B cell (primary cell): ENCODE data around the gene IQCK. TPM values are rescaled to one million over a fixed set of nuclear protein-coding genes. Genes with fewer than 3 reads are reported as not detected.

Experiments used
- ATAC-seq: fragments of 200-7000 bp; cut with Tn5 transposase; one replicate; pipeline ENCODE4 v1.10.0; 2021; ENCODE audit warnings: low read depth, mild to moderate bottlenecking, moderate number of reproducible peaks, moderate library complexity
- CTCF ChIA-PET: fragments of 350-600 bp; sonication (Branson Sonifier 250); formaldehyde crosslinking; loops from one replicate; lab custom pipeline; 2021; ENCODE audit warnings: antibody characterized with exemption, inconsistent platforms; lab: Charles Lee
- POLR2A ChIA-PET: fragments of 350-600 bp; sonication (Branson Sonifier 250); formaldehyde crosslinking; loops from one replicate; lab custom pipeline; 2021; ENCODE audit warnings: antibody characterized with exemption; lab: Charles Lee
- DNase-seq: peaks from one replicate; pipeline ENCODE4 v3.0.0; 2013
- H2AFZ ChIP-seq: 2 replicates; pipeline ENCODE4 v1.6.1; 2012; ENCODE audit warnings: mild to moderate bottlenecking, low read depth, low read length; ENCODE audit not compliant: insufficient read depth, poor library complexity, severe bottlenecking
- H3K27ac ChIP-seq, 2 donors: 1 replicate in 1 of 2; 2 replicates in 1 of 2; pipeline ENCODE4 v1.5.1; 2012 to 2013; ENCODE audit warnings: low read length in 2 of 2, mild to moderate bottlenecking in 2 of 2, moderate library complexity in 1 of 2
- H3K27me3 ChIP-seq, 4 experiments: fragments of 200-600 bp in 1 of 4; sonication (generic) in 1 of 4; replicated peaks in 1 of 4; 1 replicate in 2 of 4; 2 replicates in 2 of 4; pipeline versions ENCODE4 v1.6.1 to v1.7.0; 2013 to 2016; ENCODE audit warnings: low read length in 3 of 4, mild to moderate bottlenecking in 2 of 4, mixed read lengths in 1 of 4, moderate library complexity in 1 of 4; ENCODE audit not compliant: insufficient read depth in 4 of 4, control insufficient read depth in 3 of 4; ENCODE audit errors: control extremely low read depth in 1 of 4
- H3K36me3 ChIP-seq, 2 experiments: replicated peaks in 1 of 2; 1 replicate in 1 of 2; 2 replicates in 1 of 2; pipeline versions ENCODE4 v1.6.1 to v1.7.1; 2013; ENCODE audit warnings: low read length in 1 of 2; ENCODE audit not compliant: insufficient read depth in 2 of 2, control insufficient read depth in 1 of 2; ENCODE audit errors: control extremely low read depth in 1 of 2, extremely low read depth in 1 of 2
- H3K4me1 ChIP-seq, 2 donors: fragments of 200-600 bp in 1 of 2; sonication (generic) in 1 of 2; 1 replicate in 1 of 2; 2 replicates in 1 of 2; pipeline versions ENCODE4 v1.5.1 to v1.6.1; 2013 to 2017; ENCODE audit warnings: low read length in 2 of 2; ENCODE audit not compliant: control insufficient read depth in 2 of 2, insufficient read depth in 2 of 2
- H3K4me2 ChIP-seq: replicated peaks from 2 replicates; pipeline ENCODE3; 2012; ENCODE audit warnings: mild to moderate bottlenecking, low read depth, low read length; ENCODE audit not compliant: poor library complexity, severe bottlenecking
- H3K4me3 ChIP-seq, 5 experiments: fragments of 200-600 bp in 1 of 5; sonication (generic) in 1 of 5; 1 replicate in 3 of 5; 2 replicates in 2 of 5; pipeline versions ENCODE4 v1.5.1 to v1.7.0; 2011 to 2016; ENCODE audit warnings: low read length in 4 of 5, mild to moderate bottlenecking in 4 of 5, low read depth in 2 of 5, control low read depth in 1 of 5, moderate library complexity in 1 of 5; ENCODE audit not compliant: insufficient read depth in 1 of 5; ENCODE audit errors: control extremely low read depth in 1 of 5, extremely low read depth in 1 of 5
- H3K79me2 ChIP-seq: fragments of 200-600 bp; sonication (generic); one replicate; pipeline ENCODE4 v1.6.0; 2016; ENCODE audit warnings: low read length; ENCODE audit not compliant: control insufficient read depth, insufficient read depth
- H3K9ac ChIP-seq: fragments of 200-600 bp; sonication (generic); 2 replicates; pipeline ENCODE4 v1.6.1; 2017; ENCODE audit warnings: mild to moderate bottlenecking, low read length, moderate library complexity
- H3K9me3 ChIP-seq, 3 donors: one replicate each; pipeline versions ENCODE4 v1.6.1 to v1.7.1; 2013; ENCODE audit warnings: low read length in 2 of 3; ENCODE audit not compliant: control insufficient read depth in 2 of 3, insufficient read depth in 1 of 3; ENCODE audit errors: control extremely low read depth in 1 of 3
- H4K20me1 ChIP-seq: 2 replicates; pipeline ENCODE4 v1.6.0; 2012; ENCODE audit warnings: mild to moderate bottlenecking, low read length; ENCODE audit not compliant: insufficient read depth, control insufficient read depth, poor library complexity, severe bottlenecking
- H3K27ac Mint-ChIP-seq: one replicate; pipeline ENCODE4 v1.8.0; 2021; ENCODE audit warnings: mixed read lengths
- H3K27me3 Mint-ChIP-seq: one replicate; pipeline ENCODE4 v1.8.0; 2021; ENCODE audit warnings: mixed read lengths
- H3K4me1 Mint-ChIP-seq: one replicate; pipeline ENCODE4 v1.8.0; 2021; ENCODE audit warnings: mixed read lengths
- H3K4me3 Mint-ChIP-seq: one replicate; pipeline ENCODE4 v1.8.0; 2021; ENCODE audit warnings: mixed read lengths
- H3K9me3 Mint-ChIP-seq: one replicate; pipeline ENCODE4 v1.8.0; 2022; ENCODE audit warnings: mixed read lengths; ENCODE audit not compliant: insufficient read depth
- EZH2 ChIP-seq: IDR thresholded peaks from 2 replicates; pipeline ENCODE4 v1.6.1; 2012; ENCODE audit warnings: borderline replicate concordance, low read depth, mild to moderate bottlenecking, moderate library complexity, low read length; ENCODE audit not compliant: insufficient read depth, poor library complexity, severe bottlenecking
- WGBS: methylation state at CpG from one replicate; pipeline ENCODE4 v1.1.5; 2013; ENCODE audit warnings: missing lambda C conversion rate; ENCODE audit not compliant: insufficient coverage; 5-methylcytosine and 5-hydroxymethylcytosine counted together
- intact Hi-C: fragments of 100-400 bp; cut with micrococcal nuclease; formaldehyde crosslinking; loops from one replicate; pipeline ENCODE4 v1.10.0; 2022
- polyA plus RNA-seq: library from polyadenylated mRNA; depleted of rRNA; stranded (reverse); fragments of >200 nt; gene quantifications from 2 replicates; pipeline ENCODE4 v1.2.3, GENCODE V29; 2012
- total RNA-seq, 2 donors: library from RNA; stranded (reverse); fragments of 120-200 nt in 1 of 2; gene quantifications; 1 replicate in 1 of 2; 2 replicates in 1 of 2; pipeline versions ENCODE4 v1.2.3 to v1.2.4, GENCODE V29; 2013 to 2022
- TF ChIP-seq, protein P1 (sequence below): fragments of 200-600 bp; IDR thresholded peaks from one replicate; pipeline ENCODE4 v1.8.0; 2022; ENCODE audit warnings: antibody characterized with exemption, mild to moderate bottlenecking

IQCK gene
- total and polyA plus RNA-seq, 2 donors (not counting 1 experiment from before 2014, with no cell fraction given) = 1.00 to 3.0 TPM

DNA sequence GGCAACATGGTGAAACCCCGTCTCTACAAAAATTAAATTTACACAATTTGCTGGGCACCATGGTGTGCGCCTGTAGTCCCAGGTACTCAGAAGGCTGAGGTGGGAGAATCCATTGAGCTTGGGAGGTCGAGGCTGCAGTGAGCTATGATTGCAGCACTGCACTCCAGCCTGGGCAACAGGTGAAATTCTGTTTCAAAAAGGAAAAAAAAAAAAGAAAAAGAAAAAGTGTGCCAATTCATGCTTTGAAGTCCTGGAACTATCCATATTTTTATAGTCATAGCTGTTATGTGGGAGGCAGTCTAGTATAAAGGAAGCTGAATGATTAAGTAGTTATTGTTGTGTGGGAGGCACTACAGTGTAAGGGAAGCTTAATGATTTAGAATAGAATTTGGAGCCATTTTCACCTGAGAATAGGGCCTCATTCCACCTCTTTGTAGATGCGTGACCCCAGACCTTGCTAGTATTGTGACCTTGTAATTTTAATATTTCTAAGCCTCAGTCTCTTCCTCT is 31.6 kb downstream of the IQCK start:
- ChIA-PET CTCF (no interaction called here), POLR2A (no interaction called here)
- DNase-seq (no peak), ATAC-seq (no peak)
- H3K4me2 ChIP-seq = no peak overlapping the region
- no peaks in the 10 kb centered on the region for H4K20me1 ChIP-seq
- Mint-ChIP-seq H3K27me3 (no peaks in the 10 kb centered on the region), H3K4me1 (no peaks in the 10 kb centered on the region), H3K9me3 (no peaks in the 10 kb centered on the region), H3K4me3 (no peak overlapping the region), H3K27ac (no peak overlapping the region)
- no peaks in the 10 kb centered on the region for H3K36me3 ChIP-seq
- WGBS = 90% methylated on average over 2 of the region's 4 CpGs
- no peak overlapping the region for H3K9ac ChIP-seq
- no peaks in the 10 kb centered on the region for H3K79me2 ChIP-seq
- H3K4me1 ChIP-seq = no peaks in the 10 kb centered on the region
- no peak overlapping the region for H3K27ac ChIP-seq
- intact Hi-C loops = no loop called here
- H3K27me3 ChIP-seq = no peaks in the 10 kb centered on the region
- H3K4me3 ChIP-seq = no peak overlapping the region
- H2AFZ ChIP-seq = no peak overlapping the region
- TF ChIP-seq, protein P1, sequence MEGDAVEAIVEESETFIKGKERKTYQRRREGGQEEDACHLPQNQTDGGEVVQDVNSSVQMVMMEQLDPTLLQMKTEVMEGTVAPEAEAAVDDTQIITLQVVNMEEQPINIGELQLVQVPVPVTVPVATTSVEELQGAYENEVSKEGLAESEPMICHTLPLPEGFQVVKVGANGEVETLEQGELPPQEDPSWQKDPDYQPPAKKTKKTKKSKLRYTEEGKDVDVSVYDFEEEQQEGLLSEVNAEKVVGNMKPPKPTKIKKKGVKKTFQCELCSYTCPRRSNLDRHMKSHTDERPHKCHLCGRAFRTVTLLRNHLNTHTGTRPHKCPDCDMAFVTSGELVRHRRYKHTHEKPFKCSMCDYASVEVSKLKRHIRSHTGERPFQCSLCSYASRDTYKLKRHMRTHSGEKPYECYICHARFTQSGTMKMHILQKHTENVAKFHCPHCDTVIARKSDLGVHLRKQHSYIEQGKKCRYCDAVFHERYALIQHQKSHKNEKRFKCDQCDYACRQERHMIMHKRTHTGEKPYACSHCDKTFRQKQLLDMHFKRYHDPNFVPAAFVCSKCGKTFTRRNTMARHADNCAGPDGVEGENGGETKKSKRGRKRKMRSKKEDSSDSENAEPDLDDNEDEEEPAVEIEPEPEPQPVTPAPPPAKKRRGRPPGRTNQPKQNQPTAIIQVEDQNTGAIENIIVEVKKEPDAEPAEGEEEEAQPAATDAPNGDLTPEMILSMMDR = no peak
- TF ChIP-seq EZH2 = no peak
- H3K9me3 ChIP-seq = no peaks in the 10 kb centered on the region

DNA sequence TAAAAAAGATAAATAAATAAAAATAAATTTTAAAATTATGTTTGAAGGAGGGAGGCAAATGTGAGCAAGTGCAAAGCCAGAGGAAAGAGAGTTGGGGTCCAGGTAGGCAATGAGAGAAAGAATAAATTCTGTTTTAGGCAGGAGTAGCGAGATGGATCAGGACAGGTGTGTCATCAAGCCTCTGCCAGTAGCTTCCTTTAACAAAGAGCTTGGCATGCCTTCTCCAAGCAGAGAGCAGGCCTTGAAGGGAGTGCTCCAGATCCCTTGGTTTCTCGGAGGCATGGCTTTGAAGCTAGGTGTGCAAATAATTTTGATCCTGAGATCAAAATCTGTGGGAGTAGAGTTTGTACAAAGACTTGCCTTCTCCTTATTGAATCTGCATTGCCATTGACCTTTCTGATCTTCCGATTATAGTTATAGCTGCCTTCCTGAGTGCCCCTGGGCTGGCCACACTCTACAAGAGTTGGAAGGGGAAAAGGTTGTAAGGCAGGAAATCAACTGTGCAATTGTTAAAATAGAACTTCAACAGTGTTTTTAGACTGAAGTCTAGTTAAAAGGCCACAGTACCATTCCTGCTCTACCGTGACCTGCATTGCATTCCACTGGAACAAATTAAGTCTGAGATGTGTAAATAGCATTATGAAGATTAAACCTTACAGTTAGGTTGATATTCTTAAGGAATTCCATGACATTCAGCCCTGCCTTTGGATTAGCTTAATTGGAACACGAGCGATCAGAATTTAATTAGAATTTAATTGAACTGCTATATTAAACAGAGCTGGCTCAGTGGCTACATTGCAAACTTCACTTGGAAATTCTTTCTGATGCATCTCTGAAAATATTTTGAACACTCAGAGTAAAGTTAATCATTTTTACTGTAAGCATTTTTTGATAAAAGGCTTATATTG is 33.7 kb downstream of the IQCK start:
- Histone ChIP-seq H2AFZ (no peak overlapping the region), H3K27me3 (no peaks in the 10 kb centered on the region), H3K79me2 (no peaks in the 10 kb centered on the region), H3K4me1 (no peaks in the 10 kb centered on the region), H3K4me2 (no peak overlapping the region), H3K9me3 (no peaks in the 10 kb centered on the region), H3K36me3 (no peaks in the 10 kb centered on the region), H4K20me1 (no peaks in the 10 kb centered on the region), H3K4me3 (no peak overlapping the region), H3K27ac (no peak overlapping the region), H3K9ac (no peak overlapping the region)
- no peaks in the 10 kb centered on the region for H3K4me1 Mint-ChIP-seq
- no peak overlapping the region for H3K4me3 Mint-ChIP-seq
- no peak overlapping the region for H3K27ac Mint-ChIP-seq
- intact Hi-C loops = no loop called here
- CTCF ChIA-PET = no interaction called here
- DNase-seq = no peak
- no peaks in the 10 kb centered on the region for H3K9me3 Mint-ChIP-seq
- POLR2A ChIA-PET = no interaction called here
- WGBS = 95% methylated on average over 3 of the region's 6 CpGs
- no peak for TF ChIP-seq EZH2
- TF ChIP-seq, protein P1 = no peak
- H3K27me3 Mint-ChIP-seq = no peaks in the 10 kb centered on the region
- ATAC-seq = no peak
